ENCODE measurements around the gene ALK.

Gene ALK

GRCh38 chr2:29644949-29645348, 276.4 kb downstream of the ALK start:
- DNase-seq (ENCODE audit: low read depth): no peak

- DNase-seq (ENCODE audit: low read depth): no peak
Measured at GRCh38 chr2:29643196-29643595, 278.2 kb downstream of the ALK start.

GRCh38 chr2:29640360-29640759, 281.0 kb downstream of the ALK start:
- no peak for DNase-seq (ENCODE audit: low read depth)

GRCh38 chr2:29638641-29639040, 282.7 kb downstream of the ALK start:
- DNase-seq (ENCODE audit: low read depth): no peak

- DNase-seq (ENCODE audit: low read depth): no peak
Measured at GRCh38 chr2:29634916-29635315, 286.5 kb downstream of the ALK start.

GRCh38 chr2:29632018-29632417, 289.4 kb downstream of the ALK start:
- DNase-seq (ENCODE audit: low read depth): no peak

GRCh38 chr2:29629495-29629894, 291.9 kb downstream of the ALK start:
- DNase-seq (ENCODE audit: low read depth): no peak

GRCh38 chr2:29628862-29629261, 292.5 kb downstream of the ALK start:
- no peak for DNase-seq (ENCODE audit: low read depth)

- no peak for DNase-seq (ENCODE audit: low read depth)
Measured at GRCh38 chr2:29628108-29628745, 293.2 kb downstream of the ALK start.

- peak; percentile 67 for DNase-seq (ENCODE audit: low read depth)
Measured at GRCh38 chr2:29627279-29627711, 294.1 kb downstream of the ALK start.

- DNase-seq (ENCODE audit: low read depth): no peak
Measured at GRCh38 chr2:29620890-29621289, 300.5 kb downstream of the ALK start.

- no peak for DNase-seq (ENCODE audit: low read depth)
Measured at GRCh38 chr2:29619689-29620088, 301.7 kb downstream of the ALK start.

- no peak for DNase-seq (ENCODE audit: low read depth)
Measured at GRCh38 chr2:29618024-29618423, 303.4 kb downstream of the ALK start.

GRCh38 chr2:29617351-29617750, 304.0 kb downstream of the ALK start:
- DNase-seq (ENCODE audit: low read depth): no peak

GRCh38 chr2:29616569-29616968, 304.8 kb downstream of the ALK start:
- no peak for DNase-seq (ENCODE audit: low read depth)

GRCh38 chr2:29615841-29616240, 305.5 kb downstream of the ALK start:
- DNase-seq (ENCODE audit: low read depth): no peak

- no peak for DNase-seq (ENCODE audit: low read depth)
Measured at GRCh38 chr2:29615183-29615582, 306.2 kb downstream of the ALK start.

GRCh38 chr2:29614295-29614830, 307.0 kb downstream of the ALK start:
- no peak for DNase-seq (ENCODE audit: low read depth)

GRCh38 chr2:29613792-29614266, 307.6 kb downstream of the ALK start:
- DNase-seq (ENCODE audit: low read depth): no peak

GRCh38 chr2:29613067-29613466, 308.3 kb downstream of the ALK start:
- DNase-seq (ENCODE audit: low read depth): no peak

- no peak for DNase-seq (ENCODE audit: low read depth)
Measured at GRCh38 chr2:29612568-29612967, 308.8 kb downstream of the ALK start.

GRCh38 chr2:29611850-29612249, 309.5 kb downstream of the ALK start:
- DNase-seq (ENCODE audit: low read depth): no peak

GRCh38 chr2:29611261-29611660, 310.1 kb downstream of the ALK start:
- DNase-seq (ENCODE audit: low read depth): no peak

GRCh38 chr2:29610569-29610968, 310.8 kb downstream of the ALK start:
- DNase-seq (ENCODE audit: low read depth): no peak

Measured in fibroblast of the conjunctiva (primary cell).